ENCODE data around the gene ATG2B. TPM values are rescaled to one million over a fixed set of nuclear protein-coding genes. Genes with fewer than 3 reads are reported as not detected.

Gene ATG2B
- total and polyA plus RNA-seq, 10 of the 15 experiments (the other 5 are each of a cell fraction or from before 2014, with no cell fraction given) = 0.84 to 15.4 (median 9.9) TPM

GRCh38 chr14:96368534-96368933 is 5.4 kb upstream of the ATG2B start:
- no peak overlapping the region for H3K4me3 ChIP-seq
- TF ChIP-seq POLR2AphosphoS5 (IDR thresholded peaks at IDR 0.05; ENCODE audit: low read length) (no peak), ZNF384 (IDR thresholded peaks at IDR 0.05; ENCODE audit: borderline replicate concordance, low read depth, low read length) (no peak), RELA (IDR thresholded peaks at IDR 0.05; ENCODE audit: borderline replicate concordance, partially characterized antibody) (no peak), HCFC1 (IDR thresholded peaks at IDR 0.05; ENCODE audit: low read length) (no peak), LARP7 (IDR thresholded peaks at IDR 0.05) (no peak), MEF2A (IDR thresholded peaks at IDR 0.05; ENCODE audit: insufficient read depth, low read depth, low read length) (no peak), CHD2 (IDR thresholded peaks at IDR 0.05; ENCODE audit: borderline replicate concordance, low read depth, low read length) (no peak), PAX8 (IDR thresholded peaks at IDR 0.05) (no peak), MTA2 (IDR thresholded peaks at IDR 0.05; ENCODE audit: low read depth) (no peak), PBX3 (IDR thresholded peaks at IDR 0.05; ENCODE audit: insufficient replicate concordance, low read depth, low read length) (no peak), USF1 (IDR thresholded peaks at IDR 0.05; ENCODE audit: borderline replicate concordance, extremely low read length, insufficient read depth, low read depth, low read length) (no peak), RFX5 (IDR thresholded peaks at IDR 0.05; ENCODE audit: low read depth, low read length) (no peak), BHLHE40 (IDR thresholded peaks at IDR 0.05; ENCODE audit: borderline replicate concordance in 1 of 2, low read depth in 2 of 2, low read length in 1 of 2) (no peak)
- TF ChIP-seq, protein P1, sequence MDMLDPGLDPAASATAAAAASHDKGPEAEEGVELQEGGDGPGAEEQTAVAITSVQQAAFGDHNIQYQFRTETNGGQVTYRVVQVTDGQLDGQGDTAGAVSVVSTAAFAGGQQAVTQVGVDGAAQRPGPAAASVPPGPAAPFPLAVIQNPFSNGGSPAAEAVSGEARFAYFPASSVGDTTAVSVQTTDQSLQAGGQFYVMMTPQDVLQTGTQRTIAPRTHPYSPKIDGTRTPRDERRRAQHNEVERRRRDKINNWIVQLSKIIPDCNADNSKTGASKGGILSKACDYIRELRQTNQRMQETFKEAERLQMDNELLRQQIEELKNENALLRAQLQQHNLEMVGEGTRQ (IDR thresholded peaks at IDR 0.05; ENCODE audit: borderline replicate concordance, low read depth, low read length) = no peak
- no peaks in the 10 kb centered on the region for H3K27me3 ChIP-seq (replicated peaks in 1 of 2; ENCODE audit: control insufficient read depth in 2 of 2, insufficient read depth in 2 of 2, low read length in 1 of 2)
- 0 out of 4 replicates have a peak, but pooled peaks cover 0 to 2% of the 10 kb centered on the region in 2 experiments for H3K36me3 ChIP-seq (ENCODE audit: control insufficient read depth in 2 of 2, insufficient read depth in 2 of 2, low read length in 1 of 2)
- no peak for FAIRE-seq
- H3K9ac ChIP-seq (ENCODE audit: control insufficient read depth, insufficient read depth, low read length) = no peak overlapping the region
- in situ Hi-C loops (cut with MboI) = no loop called here
- peaks cover 26% of the 10 kb centered on the region for H3K79me2 ChIP-seq (ENCODE audit: control insufficient read depth, insufficient read depth, low read length)
- H3K9me3 ChIP-seq (replicated peaks; ENCODE audit: control insufficient read depth, insufficient read depth, low read length) = no peaks in the 10 kb centered on the region; the same call in 2 of the 3 replicates
- peaks cover 6% of the 10 kb centered on the region for H3K4me1 ChIP-seq (ENCODE audit: control insufficient read depth, insufficient read depth, low read length)
- H3K4me2 ChIP-seq (ENCODE audit: control insufficient read depth, insufficient read depth) = no peak overlapping the region
- H2AFZ ChIP-seq (ENCODE audit: control insufficient read depth, low read depth, low read length) = no peak overlapping the region
- WGBS (ENCODE audit: insufficient coverage, insufficient replicate concordance, low lambda C conversion rate, missing lambda C conversion rate) = 100% methylated on average over 1 of the region's 1 CpG
- ChIA-PET POLR2A (interaction anchor here (0.7 to 1.7 kb wide), 2 partner anchors 11 to 1882 kb away, joined by 5 to 6 read pairs; no protein-coding TSS in a partner anchor), RAD21 (ENCODE audit: unreplicated experiment) (no interaction called here), CTCF (no interaction called here), SMC1A (ENCODE audit: uncharacterized antibody, unreplicated experiment) (interaction anchor here (0.7 to 3.2 kb wide), 5 partner anchors 11 to 19 kb away, joined by 3 to 15 read pairs (median 3); no protein-coding TSS in a partner anchor)
- H4K20me1 ChIP-seq (ENCODE audit: control insufficient read depth, insufficient read depth) = no peaks in the 10 kb centered on the region; the same call in 1 of the 2 replicates
- no peak overlapping the region for H3K27ac ChIP-seq (ENCODE audit: control insufficient read depth, insufficient read depth)
- no peak for DNase-seq (ENCODE audit: low read depth, low spot score)
- no peak for ATAC-seq
- BruUV-seq (replicated peaks) = no TSS peak
- intact Hi-C loops (cut with micrococcal nuclease; ENCODE audit: unreplicated experiment) = no loop called here
